Body of pancreas (tissue), 4 donors: ENCODE measurements around the gene TTYH1.

Experiments
- CTCF ChIP-seq, 7 experiments: fragments of 450-650 bp in 4 of 7; fragments of 200-600 bp in 3 of 7; sonication (generic) in 3 of 7; IDR thresholded peaks; one replicate each; pipeline ENCODE4 v1.5.1; 2016 to 2019; ENCODE audit warnings: antibody characterized with exemption in 7 of 7
- POLR2A ChIP-seq, 3 donors: fragments of 450-650 bp; IDR thresholded peaks; one replicate each; pipeline ENCODE4 v1.6.1; 2016; ENCODE audit warnings: antibody characterized with exemption in 3 of 3, mild to moderate bottlenecking in 2 of 3

GRCh38 chr19:54452626-54453025 is 37.4 kb downstream of the TTYH1 start:
- TF ChIP-seq CTCF (IDR thresholded peaks at IDR 0.05) = no peak
- TF ChIP-seq POLR2A (IDR thresholded peaks at IDR 0.05) = no peak
